WTC11 (cell line): ENCODE data around the gene FBH1. TPM values are rescaled to one million over a fixed set of nuclear protein-coding genes. Genes with fewer than 3 reads are reported as not detected.
A peak's percentile ranks its signal among the peaks of the same experiment; 100 is the strongest.

Experiments
- ATAC-seq: fragments of 200-7000 bp; cut with Tn5 transposase; 2 replicates; pipeline ENCODE4 v1.10.0; 2021; ENCODE audit warnings: mild to moderate bottlenecking, moderate library complexity
- Bru-seq: library from RNA; stranded (reverse); fragments of 400-500 nt; gene quantifications from one replicate; lab custom pipeline; 2021; lab: Mats Ljungman, UMichigan
- CTCF ChIA-PET: fragments of 300-600 bp; sonication (Branson Sonifier 250); formaldehyde crosslinking; loops from one replicate; lab custom pipeline; 2021; ENCODE audit warnings: antibody characterized with exemption; lab: Charles Lee
- POLR2A ChIA-PET: fragments of 350-600 bp; sonication (Branson Sonifier 250); formaldehyde crosslinking; loops from one replicate; lab custom pipeline; 2021; ENCODE audit warnings: antibody characterized with exemption; lab: Charles Lee
- DNase-seq: peaks from one replicate; pipeline ENCODE4 v3.0.0; 2021; ENCODE audit warnings: low spot score
- H3K27ac Mint-ChIP-seq: 2 replicates; pipeline ENCODE4 v1.8.0; 2021; ENCODE audit warnings: mixed read lengths
- H3K27me3 Mint-ChIP-seq: 2 replicates; pipeline ENCODE4 v1.8.0; 2021; ENCODE audit warnings: low read depth, mild to moderate bottlenecking, moderate library complexity, mixed read lengths
- H3K36me3 Mint-ChIP-seq: 2 replicates; pipeline ENCODE4 v1.8.0; 2021; ENCODE audit warnings: mixed read lengths
- H3K4me1 Mint-ChIP-seq: 2 replicates; pipeline ENCODE4 v1.8.0; 2022; ENCODE audit warnings: mixed read lengths
- H3K4me3 Mint-ChIP-seq: 2 replicates; pipeline ENCODE4 v1.8.0; 2021; ENCODE audit warnings: mild to moderate bottlenecking, moderate library complexity, mixed read lengths
- H3K9me3 Mint-ChIP-seq: 2 replicates; pipeline ENCODE4 v1.8.0; 2021; ENCODE audit warnings: mixed read lengths
- CREM ChIP-seq: sonication (generic); formaldehyde crosslinking; IDR thresholded peaks from 2 replicates; pipeline ENCODE4 v1.8.1; 2022; ENCODE audit warnings: mild to moderate bottlenecking, missing genetic modification reagents, moderate library complexity
- ETV6 ChIP-seq: sonication (generic); formaldehyde crosslinking; IDR thresholded peaks from 2 replicates; pipeline ENCODE4 v1.8.1; 2022; ENCODE audit warnings: mild to moderate bottlenecking, missing genetic modification reagents
- FOXJ3 ChIP-seq: sonication (generic); formaldehyde crosslinking; IDR thresholded peaks from 2 replicates; pipeline ENCODE4 v1.9.0; 2021; ENCODE audit warnings: missing genetic modification reagents, mild to moderate bottlenecking, borderline replicate concordance
- JUN ChIP-seq: sonication (generic); formaldehyde crosslinking; IDR thresholded peaks from 2 replicates; pipeline ENCODE4 v1.8.0; 2023; ENCODE audit warnings: mild to moderate bottlenecking, missing genetic modification reagents
- MXD4 ChIP-seq: fragments of 250-450 bp; sonication (Bioruptor Pico); IDR thresholded peaks from 2 replicates; pipeline ENCODE4 v1.8.0; 2021; ENCODE audit warnings: mild to moderate bottlenecking, moderate library complexity, borderline replicate concordance
- MYBL2 ChIP-seq: sonication (generic); formaldehyde crosslinking; IDR thresholded peaks from 2 replicates; pipeline ENCODE4 v1.8.1; 2023; ENCODE audit warnings: mild to moderate bottlenecking, moderate library complexity, missing genetic modification reagents
- NFE2L1 ChIP-seq: sonication (generic); formaldehyde crosslinking; IDR thresholded peaks from 2 replicates; pipeline ENCODE4 v1.8.1; 2023; ENCODE audit warnings: missing genetic modification reagents
- NFYB ChIP-seq: sonication (generic); formaldehyde crosslinking; conservative IDR thresholded peaks from 2 replicates; pipeline ENCODE4 v1.8.0; 2022; ENCODE audit warnings: low read depth, missing genetic modification reagents
- SMAD3 ChIP-seq: sonication (generic); formaldehyde crosslinking; IDR thresholded peaks from 2 replicates; pipeline ENCODE4 v1.8.0; 2022; ENCODE audit warnings: missing genetic modification reagents, mild to moderate bottlenecking, borderline replicate concordance
- SP1 ChIP-seq: sonication (generic); formaldehyde crosslinking; conservative IDR thresholded peaks from 2 replicates; pipeline ENCODE4 v1.8.1; 2022; ENCODE audit warnings: missing genetic modification reagents
- TEAD1 ChIP-seq: sonication (generic); formaldehyde crosslinking; IDR thresholded peaks from 2 replicates; pipeline ENCODE4 v1.8.0; 2022; ENCODE audit warnings: mild to moderate bottlenecking, missing genetic modification reagents
- TP53 ChIP-seq: sonication (generic); formaldehyde crosslinking; IDR thresholded peaks from 2 replicates; pipeline ENCODE4 v1.8.1; 2023; ENCODE audit warnings: mild to moderate bottlenecking, missing genetic modification reagents
- ZNF121 ChIP-seq: sonication (generic); formaldehyde crosslinking; IDR thresholded peaks from 2 replicates; pipeline ENCODE4 v1.8.0; 2023; ENCODE audit warnings: missing genetic modification reagents
- ZNF232 ChIP-seq: sonication (generic); formaldehyde crosslinking; IDR thresholded peaks from 2 replicates; pipeline ENCODE4 v1.8.0; 2022; ENCODE audit warnings: mild to moderate bottlenecking, missing genetic modification reagents
- long read RNA-seq, 3 experiments: library from RNA in 1 of 3; library from capped mRNA in 1 of 3; library from polyadenylated mRNA in 1 of 3; unstranded in 2 of 3; stranded (forward) in 1 of 3; transcript quantifications; one replicate each; pipeline ENCODE4 v2.0.0, GENCODE V29; 2021
- total RNA-seq: library from RNA; stranded (reverse); gene quantifications from 3 replicates; pipeline ENCODE4 v1.2.3, GENCODE V29; 2021
- TF ChIP-seq, protein P1 (sequence below): sonication (generic); formaldehyde crosslinking; IDR thresholded peaks from 2 replicates; pipeline ENCODE4 v1.8.1; 2022; ENCODE audit warnings: mild to moderate bottlenecking, moderate library complexity, missing genetic modification reagents
- TF ChIP-seq, protein P2 (sequence below): sonication (generic); formaldehyde crosslinking; IDR thresholded peaks from 2 replicates; pipeline ENCODE4 v1.8.0; 2023; ENCODE audit warnings: missing genetic modification reagents
- TF ChIP-seq, protein P3 (sequence below): sonication (generic); formaldehyde crosslinking; IDR thresholded peaks from 2 replicates; pipeline ENCODE4 v1.8.0; 2022; ENCODE audit warnings: missing genetic modification reagents
- TF ChIP-seq, protein P4 (sequence below): sonication (generic); formaldehyde crosslinking; IDR thresholded peaks from 2 replicates; pipeline ENCODE4 v1.8.1; 2023; ENCODE audit warnings: mild to moderate bottlenecking, missing genetic modification reagents
- TF ChIP-seq, protein P5 (sequence below): sonication (generic); formaldehyde crosslinking; IDR thresholded peaks from 2 replicates; pipeline ENCODE4 v1.8.0; 2023; ENCODE audit warnings: missing genetic modification reagents, mild to moderate bottlenecking, borderline replicate concordance
- TF ChIP-seq, protein P6 (sequence below): sonication (generic); formaldehyde crosslinking; IDR thresholded peaks from 2 replicates; pipeline ENCODE4 v1.8.0; 2022; ENCODE audit warnings: mild to moderate bottlenecking, missing genetic modification reagents

FBH1 gene
- total RNA-seq (62.8 to 66.8 TPM (median 63.7 TPM) in 3 replicates), Bru-seq, nascent RNA (percentile 81 among the genes with signal in this experiment)
- long read RNA-seq, experiment 1, transcript FBH1-201 (21 exons, 3,560 nt), result major isoform, 119 of 239 reads
- long read RNA-seq, experiment 1, transcript FBH1-203 (22 exons, 3,640 nt), result minor isoform, 8 of 239 reads
- long read RNA-seq, experiment 1, partial matches to known transcripts, result 24 of 239 reads
- long read RNA-seq, experiment 1, other reads (novel, unspliced or antisense), result 88 of 239 reads
- long read RNA-seq, experiment 2, transcript FBH1-201 (21 exons, 3,560 nt), result major isoform, 11 of 26 reads
- long read RNA-seq, experiment 2, partial matches to known transcripts, result 5 of 26 reads
- long read RNA-seq, experiment 2, other reads (novel, unspliced or antisense), result 9 of 26 reads
- long read RNA-seq, experiment 3, partial matches to known transcripts, result 5 of 5 reads
- long read RNA-seq, experiment 3, other reads (novel, unspliced or antisense), result 0 of 5 reads

DNA sequence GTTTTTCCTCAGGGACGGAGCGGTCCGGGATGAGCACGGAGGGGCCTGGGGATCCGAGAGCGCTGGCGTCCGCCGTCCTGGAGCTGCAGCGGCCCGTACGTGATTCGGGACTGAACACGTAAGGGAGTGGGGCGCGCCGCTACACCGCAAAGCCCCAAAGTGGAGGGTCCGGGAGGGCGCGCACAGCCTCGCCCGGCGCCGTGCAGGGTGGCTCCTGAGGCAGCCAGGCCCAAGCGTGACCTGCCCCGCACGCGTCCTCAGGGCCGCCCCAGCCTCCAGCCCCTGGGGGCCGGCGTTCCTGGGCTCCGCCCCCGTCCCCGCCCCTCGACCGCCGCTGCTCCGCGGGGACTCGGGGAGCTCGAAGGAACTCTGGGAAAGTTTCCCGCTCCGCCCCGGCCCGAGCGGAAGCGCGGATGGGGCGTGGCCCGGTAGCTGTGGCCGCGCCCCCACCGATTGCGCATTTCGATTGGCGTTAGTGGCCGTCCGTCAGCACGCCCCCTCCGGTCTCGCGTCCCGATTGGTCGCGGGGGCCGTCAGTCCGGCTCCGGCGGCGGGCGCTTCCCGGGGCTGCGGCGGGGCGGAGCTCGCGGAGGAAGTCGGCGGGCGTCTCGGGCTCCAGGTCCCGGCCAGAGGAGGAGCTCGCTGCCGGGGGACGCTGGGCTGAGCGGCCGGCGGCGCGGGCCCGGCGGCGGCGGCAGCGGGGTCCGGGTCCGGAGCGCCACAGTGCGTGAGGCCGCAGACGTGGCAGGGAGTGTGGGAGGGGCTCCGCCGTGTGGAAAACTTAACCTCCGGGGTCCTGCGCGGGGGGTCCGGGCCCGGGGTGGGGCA is at the start of gene FBH1, which contains the start of gene ANKRD16:
Gene FBH1, plus strand, starts transcription at position 620 of the 828 bp plus-strand sequence. Its CDS starts 103 bp downstream, at position 723.
Gene ANKRD16, minus strand, starts transcription at position 270 of the 828 bp plus-strand sequence. CDS start 539 bp downstream, outside the sequence.
- CTCF ChIA-PET, result interaction anchor here (0.5 to 1.8 kb wide), 18 partner anchors 12 to 516 kb away, joined by 3 to 12 read pairs (median 4); partner anchors contain the start of genes GDI2 and PFKFB3
- H3K4me3 Mint-ChIP-seq, result peak within 1 kb of the TSS; percentile 95
- peak; percentile 92; the same call in 1 of the 2 replicates for TF ChIP-seq ETV6 (CRISPR knock-in tag)
- TF ChIP-seq, protein P1, sequence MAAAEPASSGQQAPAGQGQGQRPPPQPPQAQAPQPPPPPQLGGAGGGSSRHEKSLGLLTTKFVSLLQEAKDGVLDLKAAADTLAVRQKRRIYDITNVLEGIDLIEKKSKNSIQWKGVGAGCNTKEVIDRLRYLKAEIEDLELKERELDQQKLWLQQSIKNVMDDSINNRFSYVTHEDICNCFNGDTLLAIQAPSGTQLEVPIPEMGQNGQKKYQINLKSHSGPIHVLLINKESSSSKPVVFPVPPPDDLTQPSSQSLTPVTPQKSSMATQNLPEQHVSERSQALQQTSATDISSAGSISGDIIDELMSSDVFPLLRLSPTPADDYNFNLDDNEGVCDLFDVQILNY (CRISPR knock-in tag), result peak; percentile 96
- no peak for TF ChIP-seq TP53
- TF ChIP-seq MYBL2 (CRISPR knock-in tag), result peak; percentile 18; the same call in 1 of the 2 replicates
- TF ChIP-seq, protein P2, sequence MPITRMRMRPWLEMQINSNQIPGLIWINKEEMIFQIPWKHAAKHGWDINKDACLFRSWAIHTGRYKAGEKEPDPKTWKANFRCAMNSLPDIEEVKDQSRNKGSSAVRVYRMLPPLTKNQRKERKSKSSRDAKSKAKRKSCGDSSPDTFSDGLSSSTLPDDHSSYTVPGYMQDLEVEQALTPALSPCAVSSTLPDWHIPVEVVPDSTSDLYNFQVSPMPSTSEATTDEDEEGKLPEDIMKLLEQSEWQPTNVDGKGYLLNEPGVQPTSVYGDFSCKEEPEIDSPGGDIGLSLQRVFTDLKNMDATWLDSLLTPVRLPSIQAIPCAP (CRISPR knock-in tag), result peak; percentile 73; the same call in 1 of the 2 replicates
- TF ChIP-seq JUN (CRISPR knock-in tag), result peak; percentile 67; the same call in 1 of the 2 replicates
- TF ChIP-seq, protein P3, sequence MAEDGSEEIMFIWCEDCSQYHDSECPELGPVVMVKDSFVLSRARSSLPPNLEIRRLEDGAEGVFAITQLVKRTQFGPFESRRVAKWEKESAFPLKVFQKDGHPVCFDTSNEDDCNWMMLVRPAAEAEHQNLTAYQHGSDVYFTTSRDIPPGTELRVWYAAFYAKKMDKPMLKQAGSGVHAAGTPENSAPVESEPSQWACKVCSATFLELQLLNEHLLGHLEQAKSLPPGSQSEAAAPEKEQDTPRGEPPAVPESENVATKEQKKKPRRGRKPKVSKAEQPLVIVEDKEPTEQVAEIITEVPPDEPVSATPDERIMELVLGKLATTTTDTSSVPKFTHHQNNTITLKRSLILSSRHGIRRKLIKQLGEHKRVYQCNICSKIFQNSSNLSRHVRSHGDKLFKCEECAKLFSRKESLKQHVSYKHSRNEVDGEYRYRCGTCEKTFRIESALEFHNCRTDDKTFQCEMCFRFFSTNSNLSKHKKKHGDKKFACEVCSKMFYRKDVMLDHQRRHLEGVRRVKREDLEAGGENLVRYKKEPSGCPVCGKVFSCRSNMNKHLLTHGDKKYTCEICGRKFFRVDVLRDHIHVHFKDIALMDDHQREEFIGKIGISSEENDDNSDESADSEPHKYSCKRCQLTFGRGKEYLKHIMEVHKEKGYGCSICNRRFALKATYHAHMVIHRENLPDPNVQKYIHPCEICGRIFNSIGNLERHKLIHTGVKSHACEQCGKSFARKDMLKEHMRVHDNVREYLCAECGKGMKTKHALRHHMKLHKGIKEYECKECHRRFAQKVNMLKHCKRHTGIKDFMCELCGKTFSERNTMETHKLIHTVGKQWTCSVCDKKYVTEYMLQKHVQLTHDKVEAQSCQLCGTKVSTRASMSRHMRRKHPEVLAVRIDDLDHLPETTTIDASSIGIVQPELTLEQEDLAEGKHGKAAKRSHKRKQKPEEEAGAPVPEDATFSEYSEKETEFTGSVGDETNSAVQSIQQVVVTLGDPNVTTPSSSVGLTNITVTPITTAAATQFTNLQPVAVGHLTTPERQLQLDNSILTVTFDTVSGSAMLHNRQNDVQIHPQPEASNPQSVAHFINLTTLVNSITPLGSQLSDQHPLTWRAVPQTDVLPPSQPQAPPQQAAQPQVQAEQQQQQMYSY (CRISPR knock-in tag), result 0 out of 2 replicates have a peak, but pooled peaks have one; percentile 27
- peak; percentile 40; the same call in 1 of the 2 replicates for TF ChIP-seq ZNF121 (CRISPR knock-in tag)
- TF ChIP-seq SMAD3 (CRISPR knock-in tag), result peak; percentile 82; the same call in 1 of the 2 replicates
- peak; percentile 62 for TF ChIP-seq CREM (CRISPR knock-in tag)
- TF ChIP-seq, protein P4, sequence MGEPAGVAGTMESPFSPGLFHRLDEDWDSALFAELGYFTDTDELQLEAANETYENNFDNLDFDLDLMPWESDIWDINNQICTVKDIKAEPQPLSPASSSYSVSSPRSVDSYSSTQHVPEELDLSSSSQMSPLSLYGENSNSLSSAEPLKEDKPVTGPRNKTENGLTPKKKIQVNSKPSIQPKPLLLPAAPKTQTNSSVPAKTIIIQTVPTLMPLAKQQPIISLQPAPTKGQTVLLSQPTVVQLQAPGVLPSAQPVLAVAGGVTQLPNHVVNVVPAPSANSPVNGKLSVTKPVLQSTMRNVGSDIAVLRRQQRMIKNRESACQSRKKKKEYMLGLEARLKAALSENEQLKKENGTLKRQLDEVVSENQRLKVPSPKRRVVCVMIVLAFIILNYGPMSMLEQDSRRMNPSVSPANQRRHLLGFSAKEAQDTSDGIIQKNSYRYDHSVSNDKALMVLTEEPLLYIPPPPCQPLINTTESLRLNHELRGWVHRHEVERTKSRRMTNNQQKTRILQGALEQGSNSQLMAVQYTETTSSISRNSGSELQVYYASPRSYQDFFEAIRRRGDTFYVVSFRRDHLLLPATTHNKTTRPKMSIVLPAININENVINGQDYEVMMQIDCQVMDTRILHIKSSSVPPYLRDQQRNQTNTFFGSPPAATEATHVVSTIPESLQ, result no peak
- TF ChIP-seq ZNF232, result peak; percentile 88; the same call in 1 of the 2 replicates
- TF ChIP-seq FOXJ3, result no peak
- TF ChIP-seq MXD4, result no peak
- peak; percentile 99 for TF ChIP-seq NFYB (CRISPR knock-in tag)
- TF ChIP-seq NFE2L1 (CRISPR knock-in tag), result no peak
- TF ChIP-seq, protein P5, sequence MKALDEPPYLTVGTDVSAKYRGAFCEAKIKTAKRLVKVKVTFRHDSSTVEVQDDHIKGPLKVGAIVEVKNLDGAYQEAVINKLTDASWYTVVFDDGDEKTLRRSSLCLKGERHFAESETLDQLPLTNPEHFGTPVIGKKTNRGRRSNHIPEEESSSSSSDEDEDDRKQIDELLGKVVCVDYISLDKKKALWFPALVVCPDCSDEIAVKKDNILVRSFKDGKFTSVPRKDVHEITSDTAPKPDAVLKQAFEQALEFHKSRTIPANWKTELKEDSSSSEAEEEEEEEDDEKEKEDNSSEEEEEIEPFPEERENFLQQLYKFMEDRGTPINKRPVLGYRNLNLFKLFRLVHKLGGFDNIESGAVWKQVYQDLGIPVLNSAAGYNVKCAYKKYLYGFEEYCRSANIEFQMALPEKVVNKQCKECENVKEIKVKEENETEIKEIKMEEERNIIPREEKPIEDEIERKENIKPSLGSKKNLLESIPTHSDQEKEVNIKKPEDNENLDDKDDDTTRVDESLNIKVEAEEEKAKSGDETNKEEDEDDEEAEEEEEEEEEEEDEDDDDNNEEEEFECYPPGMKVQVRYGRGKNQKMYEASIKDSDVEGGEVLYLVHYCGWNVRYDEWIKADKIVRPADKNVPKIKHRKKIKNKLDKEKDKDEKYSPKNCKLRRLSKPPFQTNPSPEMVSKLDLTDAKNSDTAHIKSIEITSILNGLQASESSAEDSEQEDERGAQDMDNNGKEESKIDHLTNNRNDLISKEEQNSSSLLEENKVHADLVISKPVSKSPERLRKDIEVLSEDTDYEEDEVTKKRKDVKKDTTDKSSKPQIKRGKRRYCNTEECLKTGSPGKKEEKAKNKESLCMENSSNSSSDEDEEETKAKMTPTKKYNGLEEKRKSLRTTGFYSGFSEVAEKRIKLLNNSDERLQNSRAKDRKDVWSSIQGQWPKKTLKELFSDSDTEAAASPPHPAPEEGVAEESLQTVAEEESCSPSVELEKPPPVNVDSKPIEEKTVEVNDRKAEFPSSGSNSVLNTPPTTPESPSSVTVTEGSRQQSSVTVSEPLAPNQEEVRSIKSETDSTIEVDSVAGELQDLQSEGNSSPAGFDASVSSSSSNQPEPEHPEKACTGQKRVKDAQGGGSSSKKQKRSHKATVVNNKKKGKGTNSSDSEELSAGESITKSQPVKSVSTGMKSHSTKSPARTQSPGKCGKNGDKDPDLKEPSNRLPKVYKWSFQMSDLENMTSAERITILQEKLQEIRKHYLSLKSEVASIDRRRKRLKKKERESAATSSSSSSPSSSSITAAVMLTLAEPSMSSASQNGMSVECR (CRISPR knock-in tag), result peak; percentile 53; the same call in 1 of the 2 replicates
- TF ChIP-seq, protein P6, sequence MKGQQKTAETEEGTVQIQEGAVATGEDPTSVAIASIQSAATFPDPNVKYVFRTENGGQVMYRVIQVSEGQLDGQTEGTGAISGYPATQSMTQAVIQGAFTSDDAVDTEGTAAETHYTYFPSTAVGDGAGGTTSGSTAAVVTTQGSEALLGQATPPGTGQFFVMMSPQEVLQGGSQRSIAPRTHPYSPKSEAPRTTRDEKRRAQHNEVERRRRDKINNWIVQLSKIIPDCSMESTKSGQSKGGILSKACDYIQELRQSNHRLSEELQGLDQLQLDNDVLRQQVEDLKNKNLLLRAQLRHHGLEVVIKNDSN, result peak; percentile 39; the same call in 1 of the 2 replicates
- peak; percentile 72 for TF ChIP-seq TEAD1 (CRISPR knock-in tag)
- peak; percentile 100 for TF ChIP-seq SP1

More for the DNA sequence above, at the start of gene FBH1, which contains the start of gene ANKRD16:
- H3K36me3 Mint-ChIP-seq, result peaks cover 33% of the 10 kb centered on the region
- ATAC-seq, result peak; percentile 88
- POLR2A ChIA-PET, result interaction anchor here (0.5 to 1.3 kb wide), 8 partner anchors 75 to 413 kb away, joined by 3 to 9 read pairs (median 6); partner anchors contain the start of genes GDI2 and PFKFB3
- no peaks in the 10 kb centered on the region for H3K27me3 Mint-ChIP-seq
- H3K9me3 Mint-ChIP-seq, result no peaks in the 10 kb centered on the region
- peaks cover 28% of the 10 kb centered on the region for H3K4me1 Mint-ChIP-seq
- peak within 1 kb of the TSS; percentile 95 for H3K27ac Mint-ChIP-seq
- DNase-seq, result peak; percentile 97
